ENCODE data around the gene AMZ1. TPM values are rescaled to one million over a fixed set of nuclear protein-coding genes. Genes with fewer than 3 reads are reported as not detected.

Gene AMZ1
- total and polyA plus RNA-seq, 10 of the 15 experiments (the other 5 are each of a cell fraction or from before 2014, with no cell fraction given): 0.02 to 2.0 (median 0.69) TPM

GRCh38 chr7:2710286-2710655 is 22.3 kb downstream of the AMZ1 start (continued):
- TF ChIP-seq MYC (IDR thresholded peaks at IDR 0.05; ENCODE audit: insufficient read depth, insufficient read length, insufficient replicate concordance, low read length, severe bottlenecking) (no peak), RUNX3 (IDR thresholded peaks at IDR 0.05; ENCODE audit: low read length) (peak; percentile 79), TCF12 (IDR thresholded peaks at IDR 0.05; ENCODE audit: low read depth, low read length) (peak; percentile 59; the same call in 1 of the 2 replicates), SMAD1 (IDR thresholded peaks at IDR 0.05; ENCODE audit: low read depth, partially characterized antibody) (no peak), CBX3 (IDR thresholded peaks at IDR 0.05; ENCODE audit: borderline replicate concordance, low read depth) (no peak), MTA2 (IDR thresholded peaks at IDR 0.05; ENCODE audit: low read depth) (peak; percentile 25; the same call in 1 of the 2 replicates), POLR2AphosphoS5 (IDR thresholded peaks at IDR 0.05; ENCODE audit: low read length) (peak; percentile 31), DPF2 (IDR thresholded peaks at IDR 0.05) (peak; percentile 14; the same call in 1 of the 2 replicates), RAD21 (IDR thresholded peaks at IDR 0.05; ENCODE audit: insufficient read depth, low read depth, low read length) (peak; percentile 17; the same call in 1 of the 2 replicates), EP300 (IDR thresholded peaks at IDR 0.05; ENCODE audit: borderline replicate concordance in 1 of 2, control insufficient read depth in 1 of 2, low read depth in 2 of 2, low read length in 2 of 2) (peak; percentile 16 to 39; a peak in 1 of 4 replicates), CEBPB (IDR thresholded peaks at IDR 0.05; ENCODE audit: borderline replicate concordance in 1 of 2, low read depth in 2 of 2, low read length in 2 of 2) (no peak), EED (IDR thresholded peaks at IDR 0.05; ENCODE audit: low read depth) (0 out of 2 replicates have a peak, but pooled peaks have one; percentile 17), ZNF687 (IDR thresholded peaks at IDR 0.05) (peak; percentile 42; the same call in 1 of the 2 replicates), USF1 (IDR thresholded peaks at IDR 0.05; ENCODE audit: borderline replicate concordance, extremely low read length, insufficient read depth, low read depth, low read length) (no peak), RELA (IDR thresholded peaks at IDR 0.05; ENCODE audit: borderline replicate concordance, partially characterized antibody) (peak; percentile 80), IKZF2 (IDR thresholded peaks at IDR 0.05) (peak in 1 of 2 experiments; percentile 27; a peak in 1 of 4 replicates)

Measured in GM12878 (cell line).